ENCODE measurements around the gene TSTD2. TPM values are rescaled to one million over a fixed set of nuclear protein-coding genes. Genes with fewer than 3 reads are reported as not detected.

The TSTD2 gene
- 10 to 100 TPM; 10.5 to 12.2 TPM for total RNA-seq

DNA sequence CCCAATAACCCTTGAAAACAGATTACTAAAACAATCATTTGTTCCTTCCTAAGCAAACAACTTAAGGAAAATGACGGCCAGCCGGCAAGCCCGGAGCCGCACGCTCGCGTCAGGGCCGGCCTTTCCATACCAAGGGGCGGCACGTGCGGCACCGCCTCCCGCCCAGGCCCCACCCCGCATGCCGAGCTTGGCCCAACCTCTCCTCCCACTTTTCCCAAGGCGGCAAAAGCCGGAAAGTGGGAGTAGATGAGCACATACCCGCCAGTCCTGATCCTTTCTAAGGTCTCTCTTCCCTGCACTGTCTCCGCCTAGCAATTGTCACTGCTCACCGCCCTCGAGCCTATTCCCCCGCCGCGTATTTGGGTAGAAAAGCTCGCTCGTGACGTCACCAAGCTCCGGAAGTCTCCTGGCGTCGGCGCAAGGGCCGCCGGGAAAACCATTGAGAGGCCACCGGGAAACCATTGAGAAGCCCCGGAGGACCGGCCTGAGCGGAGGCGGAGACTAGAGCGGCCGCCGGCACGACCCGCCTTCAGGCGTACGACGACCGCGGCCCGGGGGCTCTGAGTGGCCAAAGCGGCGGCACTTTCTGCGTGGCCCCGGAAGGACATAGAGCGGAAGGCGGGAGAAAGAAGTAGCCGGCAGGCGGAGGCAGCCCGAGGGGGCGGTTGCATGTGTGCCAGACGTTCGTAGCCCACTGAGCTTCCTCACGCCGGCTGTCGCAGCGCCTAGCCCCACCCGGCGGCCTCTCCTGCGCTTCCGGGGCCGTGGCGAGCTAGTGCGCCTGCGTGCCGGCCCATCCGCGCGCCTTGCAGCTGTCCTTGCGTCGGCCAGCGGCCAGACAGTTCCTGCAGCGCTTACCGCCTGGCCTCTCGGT, at the start of gene TSTD2, which contains the start of gene NCBP1:
Gene TSTD2, minus strand, starts transcription at position 384 of the 874 bp plus-strand sequence. CDS start 5,806 bp downstream, outside the sequence.
Gene NCBP1, plus strand, starts transcription at position 837 of the 874 bp plus-strand sequence. CDS start 61 bp downstream, outside the sequence.
- POLR2A ChIA-PET: interaction anchor here (0.5 to 5.0 kb wide), 34 partner anchors 9 to 1425 kb away, joined by 3 to 45 read pairs (median 6); partner anchors contain the start of genes ANP32B, HABP4, TBC1D2 and TDRD7
- Mint-ChIP-seq H3K27ac (peak within 1 kb of the TSS; percentile 97), H3K27me3 (no peaks in the 10 kb centered on the region), H3K36me3 (ENCODE audit: low read depth) (peaks cover 17% of the 10 kb centered on the region), H3K4me3 (peak within 1 kb of the TSS; percentile 86), H3K4me1 (peaks cover 49% of the 10 kb centered on the region), H3K9me3 (no peaks in the 10 kb centered on the region)
- DNase-seq: peak; percentile 97
- CTCF ChIA-PET: interaction anchor here (0.6 to 3.9 kb wide), 17 partner anchors 9 to 779 kb away, joined by 3 to 33 read pairs (median 3); partner anchors contain the start of genes TDRD7 and ZNF782

DNA sequence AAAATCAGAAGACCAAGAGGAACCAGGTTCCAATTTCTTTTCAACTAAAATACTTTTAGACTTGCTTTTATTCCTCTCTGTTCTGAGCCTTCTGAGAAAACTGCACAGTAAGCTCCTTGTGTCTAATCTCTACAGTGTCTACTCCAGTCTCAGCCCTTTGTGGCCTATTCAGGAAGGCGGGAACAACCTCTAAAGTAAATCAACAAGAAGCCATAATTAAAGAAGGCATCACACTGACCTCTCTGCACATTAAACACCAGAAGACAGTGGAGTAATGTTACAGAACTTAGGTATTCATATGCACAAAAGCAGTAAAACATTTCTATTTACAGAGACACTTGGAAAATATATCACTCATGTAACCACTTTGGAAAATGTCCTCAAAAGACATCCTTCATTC, 49.1 kb upstream of the TSTD2 start:
- POLR2A ChIA-PET: interaction anchor here (0.7 kb wide), 1 partner anchor 15 kb away, joined by 3 read pairs; the partner anchor contains the start of gene XPA
- peaks cover 48% of the 10 kb centered on the region for H3K36me3 Mint-ChIP-seq (ENCODE audit: low read depth)
- no peak overlapping the region for H3K27ac Mint-ChIP-seq

DNA sequence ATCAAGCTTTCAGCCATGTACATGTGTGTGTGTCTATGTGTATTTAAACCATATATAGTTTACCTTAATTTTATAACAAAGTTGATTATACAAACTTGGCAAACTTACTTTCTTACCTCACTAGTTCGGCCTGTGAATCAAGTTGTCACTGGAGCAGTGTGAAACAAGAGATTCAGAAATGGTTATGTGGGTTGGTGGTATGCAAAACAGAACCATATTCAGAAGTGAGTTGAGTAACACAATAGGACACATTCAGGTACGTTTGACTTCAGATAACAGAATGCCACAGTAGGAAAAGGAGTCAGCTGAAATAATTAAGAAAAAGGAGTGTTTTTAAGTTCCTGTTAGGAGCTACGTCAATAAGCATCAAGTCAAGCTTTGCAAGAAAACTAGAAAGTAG, 42.5 kb upstream of the TSTD2 start:
- H3K27me3 Mint-ChIP-seq: no peaks in the 10 kb centered on the region
- no peak overlapping the region for H3K4me3 Mint-ChIP-seq
- peaks cover 1% of the 10 kb centered on the region for H3K4me1 Mint-ChIP-seq
- DNase-seq: no peak
- POLR2A ChIA-PET: interaction anchor here (1.1 kb wide), 1 partner anchor 21 kb away, joined by 4 read pairs; the partner anchor contains the start of gene XPA
- CTCF ChIA-PET: interaction anchor here (1.2 kb wide), 1 partner anchor 37 kb away, joined by 3 read pairs; no protein-coding TSS in a partner anchor
- H3K27ac Mint-ChIP-seq: no peak overlapping the region
- H3K36me3 Mint-ChIP-seq (ENCODE audit: low read depth): peaks cover 69% of the 10 kb centered on the region
- H3K9me3 Mint-ChIP-seq: no peaks in the 10 kb centered on the region

More for the DNA sequence above, 49.1 kb upstream of the TSTD2 start:
- no peaks in the 10 kb centered on the region for H3K9me3 Mint-ChIP-seq
- no peaks in the 10 kb centered on the region for H3K4me1 Mint-ChIP-seq
- H3K4me3 Mint-ChIP-seq: no peak overlapping the region
- CTCF ChIA-PET: no interaction called here
- no peak for DNase-seq
- H3K27me3 Mint-ChIP-seq: no peaks in the 10 kb centered on the region

DNA sequence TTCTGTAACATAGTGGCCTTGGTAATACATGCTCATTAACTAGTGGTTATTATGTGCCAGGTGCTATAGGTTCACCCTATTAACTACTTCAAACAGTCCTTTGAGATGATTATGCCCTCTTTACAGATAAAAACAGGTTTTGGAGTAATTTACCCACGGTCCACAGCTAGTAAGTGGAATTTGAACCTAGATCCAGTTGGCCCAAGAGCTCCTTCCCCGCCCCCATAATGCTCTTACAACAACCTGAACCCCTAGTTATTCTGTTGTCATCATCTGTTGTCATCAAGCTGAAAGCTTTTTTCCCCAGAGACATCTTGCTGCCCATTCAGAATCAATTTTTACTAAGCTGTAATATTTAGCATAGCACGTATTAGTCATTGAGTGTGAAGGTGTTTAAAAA, 40.8 kb upstream of the TSTD2 start:
- Mint-ChIP-seq H3K9me3 (no peaks in the 10 kb centered on the region), H3K4me1 (peaks cover 1% of the 10 kb centered on the region), H3K4me3 (no peak overlapping the region), H3K36me3 (ENCODE audit: low read depth) (peaks cover 76% of the 10 kb centered on the region), H3K27me3 (no peaks in the 10 kb centered on the region), H3K27ac (no peak overlapping the region)
- DNase-seq: no peak
- ChIA-PET POLR2A (interaction anchor here (0.8 to 1.9 kb wide), 3 partner anchors 9 to 41 kb away, joined by 3 to 9 read pairs (median 4); partner anchors contain the start of genes NCBP1, TSTD2 and XPA), CTCF (no interaction called here)

DNA sequence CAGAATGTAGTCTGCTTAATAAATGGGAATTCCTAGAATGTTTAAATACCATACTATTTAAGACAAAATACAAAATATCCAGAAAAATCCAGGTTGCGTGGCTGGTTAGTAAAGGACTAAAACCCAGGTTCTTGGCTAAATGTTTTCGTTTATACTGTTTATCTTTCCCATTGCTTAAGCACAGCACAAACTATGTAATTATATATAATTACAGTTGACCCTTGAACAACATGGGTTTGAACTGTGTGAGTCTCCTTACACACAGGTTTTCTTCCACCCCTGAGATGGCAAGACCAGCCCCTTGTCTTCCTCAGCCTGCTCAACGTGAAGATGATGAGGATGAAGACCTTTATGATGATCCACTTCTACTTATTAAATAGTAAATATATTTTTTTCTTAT, 39.2 kb upstream of the TSTD2 start:
- H3K4me1 Mint-ChIP-seq: peaks cover 6% of the 10 kb centered on the region
- H3K36me3 Mint-ChIP-seq (ENCODE audit: low read depth): peaks cover 73% of the 10 kb centered on the region
- no peak for DNase-seq
- no peak overlapping the region for H3K27ac Mint-ChIP-seq
- no peaks in the 10 kb centered on the region for H3K9me3 Mint-ChIP-seq
- POLR2A ChIA-PET: no interaction called here
- H3K4me3 Mint-ChIP-seq: no peak overlapping the region
- no peaks in the 10 kb centered on the region for H3K27me3 Mint-ChIP-seq
- CTCF ChIA-PET: no interaction called here

DNA sequence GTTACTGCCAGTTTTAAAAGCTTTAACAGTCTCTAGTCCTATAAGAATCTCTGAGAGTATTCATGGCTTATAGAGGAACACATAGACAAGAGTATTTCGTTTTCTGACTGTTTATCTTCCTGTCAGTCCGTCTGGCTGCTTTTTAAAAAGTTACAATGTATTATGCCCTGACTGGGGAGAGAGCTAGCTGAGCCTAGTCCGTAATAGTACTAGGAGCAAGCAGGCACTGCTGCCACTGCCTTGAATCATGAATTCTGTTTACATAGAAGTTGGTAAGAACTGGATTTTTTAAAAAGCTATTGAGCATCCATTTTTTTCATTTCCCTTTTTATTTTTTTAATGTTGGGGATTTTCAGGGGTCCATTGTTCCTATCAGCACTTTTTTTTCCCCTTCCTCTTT, 37.4 kb upstream of the TSTD2 start:
- Mint-ChIP-seq H3K4me1 (peaks cover 22% of the 10 kb centered on the region), H3K27ac (no peak overlapping the region), H3K27me3 (no peaks in the 10 kb centered on the region), H3K4me3 (no peak overlapping the region), H3K36me3 (ENCODE audit: low read depth) (peaks cover 77% of the 10 kb centered on the region), H3K9me3 (no peaks in the 10 kb centered on the region)
- ChIA-PET POLR2A (interaction anchor here (2.6 kb wide), 1 partner anchor 37 kb away, joined by 7 read pairs; the partner anchor contains the start of genes NCBP1 and TSTD2), CTCF (interaction anchor here (0.9 kb wide), 1 partner anchor 26 kb away, joined by 3 read pairs; no protein-coding TSS in a partner anchor)
- no peak for DNase-seq

DNA sequence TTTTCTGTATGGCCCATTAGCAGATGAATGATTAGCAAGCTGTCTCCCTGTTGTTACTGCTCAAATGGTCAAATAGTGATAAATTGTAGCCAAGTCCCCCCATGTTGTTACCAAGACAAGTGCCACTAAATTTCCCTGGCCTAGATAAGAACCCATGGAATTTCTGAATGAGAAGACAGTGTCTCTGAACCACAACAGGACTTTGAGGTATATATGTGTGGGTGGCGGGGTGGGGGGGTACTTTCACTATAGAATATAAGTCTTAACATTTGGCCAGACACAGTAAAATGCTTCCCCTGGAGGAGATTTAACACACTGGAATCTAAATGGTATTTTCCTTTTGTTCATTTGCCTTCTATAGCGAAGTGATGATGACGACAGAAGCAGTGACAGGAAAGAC, 35.3 kb upstream of the TSTD2 start:
- no peak overlapping the region for H3K27ac Mint-ChIP-seq
- H3K4me1 Mint-ChIP-seq: peaks cover 27% of the 10 kb centered on the region
- H3K9me3 Mint-ChIP-seq: no peaks in the 10 kb centered on the region
- no peak overlapping the region for H3K4me3 Mint-ChIP-seq
- no peak for DNase-seq
- POLR2A ChIA-PET: no interaction called here
- H3K36me3 Mint-ChIP-seq (ENCODE audit: low read depth): peaks cover 78% of the 10 kb centered on the region
- H3K27me3 Mint-ChIP-seq: no peaks in the 10 kb centered on the region
- CTCF ChIA-PET: no interaction called here

DNA sequence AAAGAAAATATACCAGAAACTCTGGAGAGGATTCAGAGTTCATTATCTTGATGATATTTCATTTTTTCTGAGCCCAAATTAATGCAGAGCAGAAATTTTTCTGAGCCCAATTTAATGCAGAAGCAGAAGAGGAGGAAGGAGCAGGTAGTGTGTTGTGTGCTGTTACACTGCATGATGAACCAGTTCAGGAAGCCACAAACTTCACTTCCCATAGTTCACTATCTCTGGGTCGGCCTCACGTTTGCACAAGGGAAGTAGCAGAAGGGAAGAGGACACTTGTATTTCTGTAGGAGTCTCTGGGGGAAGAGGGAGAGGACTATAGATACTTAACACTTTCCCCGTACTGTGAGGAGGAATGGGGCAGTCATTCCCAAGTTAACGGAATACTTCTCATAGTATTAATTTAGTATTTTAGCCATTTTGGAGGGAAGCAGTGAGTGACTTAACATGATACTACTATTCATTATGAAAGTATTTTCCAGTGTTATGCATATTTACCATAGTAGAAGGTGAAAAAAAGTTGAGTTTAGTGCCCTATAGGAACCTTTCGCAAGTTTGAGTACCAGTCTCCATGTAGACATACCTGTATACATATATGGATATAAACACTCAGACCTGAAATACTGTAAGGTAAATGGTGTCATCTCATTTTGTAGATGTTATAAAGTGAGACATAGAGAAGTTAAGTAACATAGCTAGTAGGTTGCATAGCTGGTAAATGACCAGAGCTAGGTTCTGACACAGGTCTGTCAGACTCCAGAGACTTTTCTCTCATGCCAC, 33.9 kb upstream of the TSTD2 start:
- Mint-ChIP-seq H3K36me3 (ENCODE audit: low read depth) (peaks cover 83% of the 10 kb centered on the region), H3K4me3 (no peak overlapping the region), H3K4me1 (peaks cover 27% of the 10 kb centered on the region), H3K9me3 (no peaks in the 10 kb centered on the region), H3K27me3 (no peaks in the 10 kb centered on the region), H3K27ac (peak overlapping the region; percentile 33)
- no peak for DNase-seq
- CTCF ChIA-PET: no interaction called here
- POLR2A ChIA-PET: interaction anchor here (2.0 kb wide), 1 partner anchor 30 kb away, joined by 7 read pairs; the partner anchor contains the start of gene XPA

DNA sequence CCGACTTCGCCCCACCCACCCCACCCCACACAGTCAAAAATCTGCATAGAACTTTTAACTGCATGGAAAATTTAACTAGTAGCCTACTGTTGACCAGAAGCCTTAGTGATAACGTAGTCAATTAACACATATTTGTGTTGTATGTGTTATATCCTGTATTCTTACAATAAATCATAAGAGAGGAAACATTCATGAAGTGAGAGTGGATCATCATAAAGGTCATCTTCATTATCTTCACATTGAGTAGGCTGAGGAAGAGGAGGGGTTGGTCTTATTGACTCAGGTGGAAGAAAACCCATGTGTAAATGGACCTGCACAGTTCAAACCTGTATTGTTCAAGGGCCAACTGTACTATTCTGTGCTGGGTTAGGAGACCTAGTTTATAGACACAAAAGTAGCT, 32.6 kb upstream of the TSTD2 start:
- H3K36me3 Mint-ChIP-seq (ENCODE audit: low read depth): peaks cover 78% of the 10 kb centered on the region
- H3K9me3 Mint-ChIP-seq: no peaks in the 10 kb centered on the region
- H3K27ac Mint-ChIP-seq: no peak overlapping the region
- POLR2A ChIA-PET: interaction anchor here (1.2 to 1.9 kb wide), 2 partner anchors 15 to 33 kb away, joined by 3 to 4 read pairs; partner anchors contain the start of genes NCBP1 and TSTD2
- H3K4me3 Mint-ChIP-seq: no peak overlapping the region
- DNase-seq: no peak
- no peaks in the 10 kb centered on the region for H3K27me3 Mint-ChIP-seq
- CTCF ChIA-PET: no interaction called here
- peaks cover 27% of the 10 kb centered on the region for H3K4me1 Mint-ChIP-seq

DNA sequence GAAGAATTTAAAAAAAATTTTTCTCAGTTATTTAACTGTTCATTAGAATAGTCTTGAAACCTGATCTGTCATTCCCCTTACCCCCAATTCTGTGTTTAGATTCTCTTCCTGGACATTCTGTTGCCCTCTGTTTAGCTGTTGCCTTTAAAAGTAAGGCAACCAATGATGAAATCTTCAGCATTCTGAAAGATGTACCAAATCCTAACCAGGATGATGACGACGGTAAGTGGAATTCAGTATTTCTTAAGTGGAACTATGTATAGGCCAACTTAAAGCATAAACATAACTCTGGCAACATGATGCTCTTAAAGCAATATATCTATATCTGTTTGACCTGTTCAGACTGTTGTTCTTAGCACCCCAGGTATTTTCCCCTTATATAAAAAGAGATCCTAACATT, 27.7 kb upstream of the TSTD2 start:
- Mint-ChIP-seq H3K27me3 (no peaks in the 10 kb centered on the region), H3K36me3 (ENCODE audit: low read depth) (peaks cover 77% of the 10 kb centered on the region), H3K27ac (no peak overlapping the region), H3K9me3 (no peaks in the 10 kb centered on the region), H3K4me1 (peaks cover 9% of the 10 kb centered on the region), H3K4me3 (no peak overlapping the region)
- no peak for DNase-seq
- CTCF ChIA-PET: interaction anchor here (0.7 to 0.9 kb wide), 2 partner anchors 45 to 57 kb away, joined by 3 to 4 read pairs; no protein-coding TSS in a partner anchor
- POLR2A ChIA-PET: no interaction called here

DNA sequence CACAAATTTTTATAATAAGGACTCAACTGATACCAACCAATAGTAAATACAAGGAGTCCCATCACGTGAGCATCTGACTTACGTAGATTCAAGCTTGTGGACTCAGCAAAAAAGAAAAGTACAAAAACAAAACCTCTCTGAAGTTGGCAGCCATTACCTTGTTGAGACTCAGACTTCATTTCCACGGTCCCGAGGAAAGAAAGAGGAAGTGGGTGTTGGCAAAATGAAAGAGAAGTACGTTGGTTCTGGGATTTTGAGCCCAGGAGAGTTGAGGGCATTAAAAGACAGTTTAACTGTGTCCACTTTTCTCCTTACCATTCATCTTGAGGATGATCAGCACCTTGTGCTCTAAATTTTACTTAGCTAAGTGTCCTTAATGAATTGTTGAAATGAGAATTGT, 27.2 kb upstream of the TSTD2 start:
- Mint-ChIP-seq H3K27me3 (no peaks in the 10 kb centered on the region), H3K4me1 (peaks cover 6% of the 10 kb centered on the region), H3K27ac (no peak overlapping the region), H3K4me3 (no peak overlapping the region), H3K9me3 (no peaks in the 10 kb centered on the region), H3K36me3 (ENCODE audit: low read depth) (peaks cover 77% of the 10 kb centered on the region)
- POLR2A ChIA-PET: interaction anchor here (1.4 kb wide), 1 partner anchor 27 kb away, joined by 7 read pairs; the partner anchor contains the start of genes NCBP1 and TSTD2
- CTCF ChIA-PET: interaction anchor here (1.3 kb wide), 1 partner anchor 375 kb away, joined by 4 read pairs; no protein-coding TSS in a partner anchor
- DNase-seq: no peak

DNA sequence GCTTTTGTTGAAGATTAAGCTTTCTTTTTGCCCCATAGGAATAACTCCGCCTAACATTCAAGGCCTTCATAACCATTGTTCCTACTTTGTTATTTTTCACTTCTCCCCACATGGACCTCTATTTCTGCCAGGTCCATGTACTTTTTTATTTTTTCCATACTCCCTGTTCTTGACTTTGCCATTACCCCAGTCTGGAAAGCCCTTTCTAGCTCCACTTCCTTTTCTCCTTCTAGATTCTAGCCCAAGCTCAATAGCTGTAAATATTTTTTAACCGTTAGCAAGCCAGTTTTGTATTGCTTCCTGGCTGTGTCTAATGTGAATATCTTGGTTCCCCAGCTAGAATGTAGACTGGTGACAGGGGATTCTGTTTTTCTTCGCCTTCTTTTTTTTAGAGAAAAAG, 26.6 kb upstream of the TSTD2 start:
- Mint-ChIP-seq H3K36me3 (ENCODE audit: low read depth) (peaks cover 77% of the 10 kb centered on the region), H3K27ac (no peak overlapping the region), H3K4me3 (no peak overlapping the region), H3K4me1 (peaks cover 3% of the 10 kb centered on the region), H3K27me3 (no peaks in the 10 kb centered on the region), H3K9me3 (no peaks in the 10 kb centered on the region)
- no peak for DNase-seq
- ChIA-PET POLR2A (interaction anchor here (1.4 kb wide), 1 partner anchor 26 kb away, joined by 7 read pairs; the partner anchor contains the start of genes NCBP1 and TSTD2), CTCF (interaction anchor here (1.3 kb wide), 1 partner anchor 375 kb away, joined by 4 read pairs; no protein-coding TSS in a partner anchor)

Data from activated CD4-positive, alpha-beta memory T cell treated with anti-CD3 and anti-CD28 coated beads, Interleukin-2, amount 10 ng/mL, durations not matched to agents 7 days and 5 days (primary cell).